Measurements from ENCODE around the gene SLC15A3.
"Not testable (repeated sequence)": the region's sequence is repeated elsewhere in the genome, so short reads cannot be mapped to it uniquely, and the experiment has no call there.

DNA sequence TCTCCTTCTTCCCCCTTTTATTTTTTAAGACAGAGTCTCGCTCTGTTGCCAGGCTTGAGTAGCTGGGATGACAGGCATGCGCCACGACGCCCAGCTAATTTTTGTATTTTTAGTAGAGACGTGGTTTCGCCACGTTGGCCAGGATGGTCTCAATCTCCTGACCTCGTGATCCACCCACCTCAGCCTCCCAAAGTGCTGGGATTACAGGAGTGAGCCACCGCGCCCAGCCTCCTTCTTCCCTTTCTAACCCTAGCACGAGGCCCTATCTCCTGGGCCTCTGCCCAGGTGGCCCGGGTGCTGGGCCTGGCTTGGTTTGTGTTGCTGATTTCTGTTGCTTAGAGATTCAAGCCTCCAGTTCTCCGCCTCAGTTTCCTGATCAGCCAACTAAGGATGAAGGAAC lies 22.3 kb upstream of the SLC15A3 start:
- not testable (repeated sequence) for TF ChIP-seq CTCF (IDR thresholded peaks at IDR 0.05; ENCODE audit: low read depth, low read length, poor library complexity, severe bottlenecking); EZH2phosphoT487 (IDR thresholded peaks at IDR 0.05; ENCODE audit: borderline replicate concordance, low read length)

Data from DOHH2 (cell line).